ENCODE results near the gene KCTD18. TPM values are rescaled to one million over a fixed set of nuclear protein-coding genes. Genes with fewer than 3 reads are reported as not detected.

The KCTD18 gene
- total RNA-seq, 1 experiment from 2014 or later, result 13.0 TPM

DNA sequence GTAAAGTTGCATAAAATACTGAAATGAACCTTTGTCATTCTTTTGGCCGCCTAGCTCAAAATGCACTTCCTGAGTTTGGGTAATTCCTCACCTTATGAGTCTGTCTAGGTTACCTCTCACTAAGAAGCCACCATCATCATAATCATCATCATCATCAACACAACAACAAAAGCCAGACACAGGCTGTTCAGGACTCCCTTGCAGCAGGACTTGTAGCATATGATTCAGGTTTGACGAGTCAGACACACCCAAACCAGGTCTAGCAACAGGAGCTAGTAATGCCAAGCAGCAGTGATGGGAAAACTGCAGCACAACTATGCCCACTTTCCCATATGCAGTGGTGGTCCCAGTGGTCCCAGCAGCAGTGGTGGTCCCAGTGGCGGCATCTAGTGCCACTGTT lies 13.3 kb upstream of the KCTD18 start:
- H3K27me3 ChIP-seq (ENCODE audit: low read length), result no peaks in the 10 kb centered on the region
- peak; percentile 73 for DNase-seq
- intact Hi-C loops (cut with micrococcal nuclease), result loop anchor here (1.0 kb wide), 1 partner anchor 13 kb away; the partner anchor contains the start of gene KCTD18
- no peak for TF ChIP-seq EZH2phosphoT487 (IDR thresholded peaks at IDR 0.05; ENCODE audit: borderline replicate concordance, low read length)
- no peak for TF ChIP-seq EZH2 (IDR thresholded peaks at IDR 0.05; ENCODE audit: low read length, unreplicated experiment)
- TF ChIP-seq, protein P1, sequence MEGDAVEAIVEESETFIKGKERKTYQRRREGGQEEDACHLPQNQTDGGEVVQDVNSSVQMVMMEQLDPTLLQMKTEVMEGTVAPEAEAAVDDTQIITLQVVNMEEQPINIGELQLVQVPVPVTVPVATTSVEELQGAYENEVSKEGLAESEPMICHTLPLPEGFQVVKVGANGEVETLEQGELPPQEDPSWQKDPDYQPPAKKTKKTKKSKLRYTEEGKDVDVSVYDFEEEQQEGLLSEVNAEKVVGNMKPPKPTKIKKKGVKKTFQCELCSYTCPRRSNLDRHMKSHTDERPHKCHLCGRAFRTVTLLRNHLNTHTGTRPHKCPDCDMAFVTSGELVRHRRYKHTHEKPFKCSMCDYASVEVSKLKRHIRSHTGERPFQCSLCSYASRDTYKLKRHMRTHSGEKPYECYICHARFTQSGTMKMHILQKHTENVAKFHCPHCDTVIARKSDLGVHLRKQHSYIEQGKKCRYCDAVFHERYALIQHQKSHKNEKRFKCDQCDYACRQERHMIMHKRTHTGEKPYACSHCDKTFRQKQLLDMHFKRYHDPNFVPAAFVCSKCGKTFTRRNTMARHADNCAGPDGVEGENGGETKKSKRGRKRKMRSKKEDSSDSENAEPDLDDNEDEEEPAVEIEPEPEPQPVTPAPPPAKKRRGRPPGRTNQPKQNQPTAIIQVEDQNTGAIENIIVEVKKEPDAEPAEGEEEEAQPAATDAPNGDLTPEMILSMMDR (conservative IDR thresholded peaks at IDR 0.05; ENCODE audit: low read depth, low read length), result no peak
- peak overlapping the region; percentile 39; the same call in 1 of the 2 replicates for H3K4me3 ChIP-seq (ENCODE audit: low read length)
- H3K36me3 ChIP-seq (ENCODE audit: low read depth, low read length), result no peaks in the 10 kb centered on the region
- no TSS peak for BruUV-seq (replicated peaks)
- peaks cover 37% of the 10 kb centered on the region for H3K4me1 ChIP-seq (ENCODE audit: insufficient read depth, low read length)
- no peaks in the 10 kb centered on the region for H3K9me3 ChIP-seq (ENCODE audit: low read length)
- no peaks in the 10 kb centered on the region for H4K20me1 ChIP-seq (ENCODE audit: low read length)
- peak overlapping the region; percentile 1; the same call in 1 of the 2 replicates for H3K27ac ChIP-seq (ENCODE audit: low read length)
- H3K9ac ChIP-seq (ENCODE audit: low read length), result no peak overlapping the region
- peak overlapping the region; percentile 64 for H3K4me2 ChIP-seq (ENCODE audit: low read length)
- peak overlapping the region; percentile 94 for H2AFZ ChIP-seq (ENCODE audit: low read length)
- no peaks in the 10 kb centered on the region for H3K9me2 ChIP-seq (replicated peaks; ENCODE audit: low read length)
- no peaks in the 10 kb centered on the region for H3F3A ChIP-seq (ENCODE audit: low read length, unreplicated experiment)
- H3K79me2 ChIP-seq (ENCODE audit: low read length), result peaks cover 21% of the 10 kb centered on the region
- peak; percentile 18; the same call in 1 of the 2 replicates for ATAC-seq
- ChIA-PET POLR2A (ENCODE audit: unreplicated experiment) (interaction anchor here (1.0 kb wide), 1 partner anchor 13 kb away, joined by 3 read pairs; the partner anchor contains the start of gene KCTD18), CTCF (interaction anchor here (0.9 to 1.2 kb wide), 2 partner anchors 14 to 40 kb away, joined by 4 read pairs; partner anchors contain the start of gene KCTD18)

DNA sequence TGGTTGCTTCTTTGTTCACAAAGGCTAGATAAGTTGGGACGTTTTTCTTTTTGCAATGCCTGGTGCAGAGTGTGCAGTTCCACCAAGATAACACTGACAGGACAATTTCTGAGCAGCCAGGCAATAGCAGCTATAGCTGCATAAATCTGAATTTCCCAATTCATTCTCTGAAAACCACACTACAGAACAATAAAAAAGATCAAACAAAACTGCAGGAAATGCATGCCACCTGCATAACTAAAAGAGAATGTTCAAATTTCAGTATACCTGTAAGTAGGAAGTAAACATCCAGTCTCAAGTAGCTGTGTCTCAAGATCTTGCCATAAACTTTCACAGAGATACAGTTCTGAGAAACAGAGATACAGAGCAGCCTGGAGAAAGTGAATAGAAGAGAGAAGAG lies 5.3 kb upstream of the KCTD18 start:
- Histone ChIP-seq H3K9ac (ENCODE audit: low read length) (no peak overlapping the region), H3F3A (ENCODE audit: low read length, unreplicated experiment) (no peaks in the 10 kb centered on the region), H3K27ac (ENCODE audit: low read length) (no peak overlapping the region), H3K4me2 (ENCODE audit: low read length) (no peak overlapping the region), H2AFZ (ENCODE audit: low read length) (no peak overlapping the region), H3K36me3 (ENCODE audit: low read depth, low read length) (no peaks in the 10 kb centered on the region), H3K79me2 (ENCODE audit: low read length) (no peaks in the 10 kb centered on the region), H3K9me2 (replicated peaks; ENCODE audit: low read length) (no peaks in the 10 kb centered on the region), H4K20me1 (ENCODE audit: low read length) (no peaks in the 10 kb centered on the region), H3K4me3 (ENCODE audit: low read length) (no peak overlapping the region), H3K27me3 (ENCODE audit: low read length) (no peaks in the 10 kb centered on the region), H3K4me1 (ENCODE audit: insufficient read depth, low read length) (peaks cover 4% of the 10 kb centered on the region; the same call in 1 of the 2 replicates), H3K9me3 (ENCODE audit: low read length) (0 out of 2 replicates have a peak, but pooled peaks cover 3% of the 10 kb centered on the region)
- ChIA-PET POLR2A (ENCODE audit: unreplicated experiment) (no interaction called here), CTCF (no interaction called here)
- BruUV-seq (replicated peaks), result no TSS peak
- DNase-seq (no peak), ATAC-seq (peak; percentile 22; the same call in 1 of the 2 replicates)
- TF ChIP-seq EZH2phosphoT487 (IDR thresholded peaks at IDR 0.05; ENCODE audit: borderline replicate concordance, low read length), result no peak
- no peak for TF ChIP-seq EZH2 (IDR thresholded peaks at IDR 0.05; ENCODE audit: low read length, unreplicated experiment)
- TF ChIP-seq, protein P1 (conservative IDR thresholded peaks at IDR 0.05; ENCODE audit: low read depth, low read length), result no peak
- intact Hi-C loops (cut with micrococcal nuclease), result no loop called here

DNA sequence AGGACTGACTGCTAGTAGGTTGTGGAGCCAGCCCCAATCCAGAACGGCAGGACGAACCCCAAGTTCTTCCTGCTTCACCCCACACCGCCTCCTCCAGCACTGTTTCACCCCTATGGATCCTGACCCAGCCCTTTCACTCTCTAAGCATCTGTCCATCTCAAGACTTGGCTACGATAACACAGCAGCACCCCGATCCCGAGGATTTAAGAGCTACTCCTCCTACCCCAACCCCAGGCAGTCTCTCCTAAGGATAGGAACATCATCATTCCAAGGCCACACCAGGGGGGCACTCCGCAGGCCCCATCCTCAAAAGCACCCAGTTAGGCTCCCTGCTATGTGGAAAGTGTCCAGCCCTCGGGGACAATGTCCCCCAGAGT lies 645 bp downstream of the KCTD18 start:
- Histone ChIP-seq H3K9ac (ENCODE audit: low read length) (peak overlapping the region; percentile 92), H4K20me1 (ENCODE audit: low read length) (no peaks in the 10 kb centered on the region), H3K4me3 (ENCODE audit: low read length) (peak overlapping the region; percentile 92), H3K4me1 (ENCODE audit: insufficient read depth, low read length) (peaks cover 24% of the 10 kb centered on the region), H3K27ac (ENCODE audit: low read length) (peak overlapping the region; percentile 12; the same call in 1 of the 2 replicates), H3K9me3 (ENCODE audit: low read length) (no peaks in the 10 kb centered on the region), H2AFZ (ENCODE audit: low read length) (peak overlapping the region; percentile 98), H3K27me3 (ENCODE audit: low read length) (no peaks in the 10 kb centered on the region), H3K36me3 (ENCODE audit: low read depth, low read length) (no peaks in the 10 kb centered on the region; the same call in 1 of the 2 replicates), H3K4me2 (ENCODE audit: low read length) (peak overlapping the region; percentile 100), H3F3A (ENCODE audit: low read length, unreplicated experiment) (no peaks in the 10 kb centered on the region), H3K9me2 (replicated peaks; ENCODE audit: low read length) (no peaks in the 10 kb centered on the region), H3K79me2 (ENCODE audit: low read length) (peaks cover 15% of the 10 kb centered on the region)
- DNase-seq (no peak), ATAC-seq (peak; percentile 6; the same call in 1 of the 2 replicates)
- TF ChIP-seq EZH2 (IDR thresholded peaks at IDR 0.05; ENCODE audit: low read length, unreplicated experiment) (no peak), EZH2phosphoT487 (IDR thresholded peaks at IDR 0.05; ENCODE audit: borderline replicate concordance, low read length) (no peak)
- TF ChIP-seq, protein P1 (conservative IDR thresholded peaks at IDR 0.05; ENCODE audit: low read depth, low read length), result no peak
- CTCF ChIA-PET, result interaction anchor here (1.3 to 1.6 kb wide), 2 partner anchors 14 to 26 kb away, joined by 4 to 10 read pairs; no protein-coding TSS in a partner anchor
- POLR2A ChIA-PET (ENCODE audit: unreplicated experiment), result interaction anchor here (1.0 kb wide), 1 partner anchor 14 kb away, joined by 3 read pairs; no protein-coding TSS in a partner anchor
- intact Hi-C loops (cut with micrococcal nuclease), result no loop called here
- BruUV-seq (replicated peaks), result no TSS peak

Data from PC-3 (cell line).